ENCODE results near the gene ADSS1.

Gene ADSS1

GRCh38 chr14:104783484-104784217 lies 59.6 kb downstream of the ADSS1 start:
- DNase-seq (ENCODE audit: low read depth), result no peak
- no peak for TF ChIP-seq CTCF (IDR thresholded peaks at IDR 0.05; ENCODE audit: low read length, missing control alignments)
- H3K4me3 ChIP-seq (replicated peaks; ENCODE audit: low read depth, low read length), result no peak overlapping the region

GRCh38 chr14:104784218-104784568 lies 60.2 kb downstream of the ADSS1 start:
- no peak overlapping the region for H3K4me3 ChIP-seq (replicated peaks; ENCODE audit: low read depth, low read length)
- DNase-seq (ENCODE audit: low read depth), result no peak
- TF ChIP-seq CTCF (IDR thresholded peaks at IDR 0.05; ENCODE audit: low read length, missing control alignments), result no peak

GRCh38 chr14:104784846-104785707 lies 61.0 kb downstream of the ADSS1 start:
- no peak overlapping the region for H3K4me3 ChIP-seq (replicated peaks; ENCODE audit: low read depth, low read length)
- TF ChIP-seq CTCF (IDR thresholded peaks at IDR 0.05; ENCODE audit: low read length, missing control alignments), result no peak
- DNase-seq (ENCODE audit: low read depth), result no peak

- H3K4me3 ChIP-seq (replicated peaks; ENCODE audit: low read depth, low read length), result no peak overlapping the region
- DNase-seq (ENCODE audit: low read depth), result no peak
- no peak for TF ChIP-seq CTCF (IDR thresholded peaks at IDR 0.05; ENCODE audit: low read length, missing control alignments)
These were observed 61.7 kb downstream of the ADSS1 start for GRCh38 chr14:104785708-104786080.

- H3K4me3 ChIP-seq (replicated peaks; ENCODE audit: low read depth, low read length), result no peak overlapping the region
- TF ChIP-seq CTCF (IDR thresholded peaks at IDR 0.05; ENCODE audit: low read length, missing control alignments), result no peak
- no peak for DNase-seq (ENCODE audit: low read depth)
These were observed 62.1 kb downstream of the ADSS1 start for GRCh38 chr14:104786091-104786586.

- H3K4me3 ChIP-seq (replicated peaks; ENCODE audit: low read depth, low read length), result no peak overlapping the region
- DNase-seq (ENCODE audit: low read depth), result no peak
- no peak for TF ChIP-seq CTCF (IDR thresholded peaks at IDR 0.05; ENCODE audit: low read length, missing control alignments)
These were observed 63.0 kb downstream of the ADSS1 start for GRCh38 chr14:104786726-104787675.

Data from fibroblast of pulmonary artery (primary cell).